Measurements from ENCODE around the gene FRA10AC1. TPM values are rescaled to one million over a fixed set of nuclear protein-coding genes. Genes with fewer than 3 reads are reported as not detected.

The FRA10AC1 gene
- total and polyA plus RNA-seq, 4 donors: 4.3 to 38.9 (median 15.2) TPM

DNA sequence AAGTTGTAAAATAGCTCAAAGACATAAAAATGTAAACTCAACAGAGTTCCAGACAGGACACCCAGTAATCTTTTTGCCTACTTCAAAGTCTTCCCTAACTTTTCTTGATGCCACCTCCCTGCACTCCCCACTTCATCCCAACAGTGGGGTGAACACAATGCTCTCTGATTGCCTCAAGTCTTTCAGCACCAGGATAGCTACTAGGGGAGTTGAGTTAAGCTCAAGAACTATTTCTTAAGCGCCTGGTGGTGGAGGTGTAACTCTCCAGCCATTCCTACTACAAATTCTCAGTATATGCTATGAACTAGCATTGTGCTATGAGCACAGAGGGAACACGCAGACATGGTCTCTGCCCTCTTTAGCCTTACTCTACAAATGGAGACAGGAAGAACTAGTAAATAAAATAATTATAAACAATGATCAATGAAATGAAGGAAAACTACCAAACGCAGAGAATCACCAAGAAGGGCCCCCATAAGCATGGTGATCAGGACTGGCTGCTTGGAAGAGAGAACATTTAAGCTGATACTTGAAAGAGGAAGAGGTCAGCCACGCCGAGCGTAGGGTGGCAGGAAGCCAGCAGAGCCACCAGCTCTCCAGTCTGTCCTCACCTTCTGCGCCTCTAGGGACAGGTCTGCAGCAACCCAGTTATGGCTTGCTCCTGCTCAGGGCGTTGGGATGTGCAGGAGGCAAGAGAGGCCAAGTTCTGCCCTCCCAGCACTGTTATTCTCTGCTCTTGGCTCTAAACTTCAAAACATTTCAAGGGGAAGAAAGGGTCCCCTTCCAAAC is 16.7 kb upstream of the FRA10AC1 start:
- Histone ChIP-seq H3K4me3 (no peak overlapping the region), H3K9ac (ENCODE audit: insufficient read depth in 1 of 2, low read length in 2 of 2) (no peak overlapping the region), H3K27me3 (ENCODE audit: control insufficient read depth in 3 of 3, insufficient read depth in 3 of 3, low read length in 2 of 3) (no peaks in the 10 kb centered on the region), H3K9me3 (ENCODE audit: control insufficient read depth in 4 of 4, insufficient read depth in 3 of 4, low read length in 3 of 4) (peaks cover 0 to 2% (median 1%) of the 10 kb centered on the region in 4 donors), H3K27ac (ENCODE audit: low read depth in 1 of 2, low read length in 1 of 2) (no peak overlapping the region), H3K4me1 (ENCODE audit: control insufficient read depth in 5 of 5, insufficient read depth in 5 of 5, low read length in 5 of 5) (peaks cover 0 to 2% (median 0%) of the 10 kb centered on the region in 5 donors), H3K36me3 (ENCODE audit: control insufficient read depth in 4 of 4, insufficient read depth in 4 of 4, low read length in 4 of 4) (no peaks in the 10 kb centered on the region)
- DNase-seq: no peak
- ATAC-seq (ENCODE audit: insufficient read depth, low FRiP score): no peak
- WGBS, 2 donors: 44 to 46% methylated on average over 8 of the region's 8 CpGs
- TF ChIP-seq, protein P1, sequence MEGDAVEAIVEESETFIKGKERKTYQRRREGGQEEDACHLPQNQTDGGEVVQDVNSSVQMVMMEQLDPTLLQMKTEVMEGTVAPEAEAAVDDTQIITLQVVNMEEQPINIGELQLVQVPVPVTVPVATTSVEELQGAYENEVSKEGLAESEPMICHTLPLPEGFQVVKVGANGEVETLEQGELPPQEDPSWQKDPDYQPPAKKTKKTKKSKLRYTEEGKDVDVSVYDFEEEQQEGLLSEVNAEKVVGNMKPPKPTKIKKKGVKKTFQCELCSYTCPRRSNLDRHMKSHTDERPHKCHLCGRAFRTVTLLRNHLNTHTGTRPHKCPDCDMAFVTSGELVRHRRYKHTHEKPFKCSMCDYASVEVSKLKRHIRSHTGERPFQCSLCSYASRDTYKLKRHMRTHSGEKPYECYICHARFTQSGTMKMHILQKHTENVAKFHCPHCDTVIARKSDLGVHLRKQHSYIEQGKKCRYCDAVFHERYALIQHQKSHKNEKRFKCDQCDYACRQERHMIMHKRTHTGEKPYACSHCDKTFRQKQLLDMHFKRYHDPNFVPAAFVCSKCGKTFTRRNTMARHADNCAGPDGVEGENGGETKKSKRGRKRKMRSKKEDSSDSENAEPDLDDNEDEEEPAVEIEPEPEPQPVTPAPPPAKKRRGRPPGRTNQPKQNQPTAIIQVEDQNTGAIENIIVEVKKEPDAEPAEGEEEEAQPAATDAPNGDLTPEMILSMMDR (IDR thresholded peaks at IDR 0.05; ENCODE audit: control extremely low read depth, extremely low read depth): no peak

DNA sequence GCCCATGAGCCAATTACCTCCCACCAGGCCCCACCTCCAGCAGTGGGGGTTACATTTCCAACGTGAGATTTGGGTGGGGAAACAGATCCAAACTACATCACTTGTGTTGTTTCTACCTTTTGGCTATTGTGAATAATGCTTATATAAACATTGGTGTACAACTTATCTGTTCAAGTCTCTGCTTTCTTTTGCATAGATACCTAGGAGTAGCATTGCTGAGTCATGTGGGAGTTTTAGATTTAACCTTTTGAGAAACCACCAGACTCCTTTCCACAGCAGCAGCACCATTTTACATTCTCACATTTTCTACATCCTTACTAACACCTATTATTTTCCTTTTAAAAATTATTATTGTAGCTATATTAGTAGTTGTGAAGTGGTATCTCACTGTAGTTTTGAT is 14.4 kb upstream of the FRA10AC1 start:
- no peak overlapping the region for H3K27ac ChIP-seq (ENCODE audit: low read depth in 1 of 2, low read length in 1 of 2)
- H3K9me3 ChIP-seq (ENCODE audit: control insufficient read depth in 4 of 4, insufficient read depth in 3 of 4, low read length in 3 of 4): peaks cover 0 to 2% (median 1%) of the 10 kb centered on the region in 4 donors
- H3K27me3 ChIP-seq (ENCODE audit: control insufficient read depth in 3 of 3, insufficient read depth in 3 of 3, low read length in 2 of 3): no peaks in the 10 kb centered on the region
- peaks cover 0 to 2% (median 0%) of the 10 kb centered on the region in 5 donors for H3K4me1 ChIP-seq (ENCODE audit: control insufficient read depth in 5 of 5, insufficient read depth in 5 of 5, low read length in 5 of 5)
- no peak overlapping the region for H3K4me3 ChIP-seq
- no peaks in the 10 kb centered on the region for H3K36me3 ChIP-seq (ENCODE audit: control insufficient read depth in 4 of 4, insufficient read depth in 4 of 4, low read length in 4 of 4)
- TF ChIP-seq, protein P1 (IDR thresholded peaks at IDR 0.05; ENCODE audit: control extremely low read depth, extremely low read depth): no peak
- no peak for DNase-seq
- 53 to 61% methylated on average over 1 of the region's 1 CpG for WGBS, 2 donors
- ATAC-seq (ENCODE audit: insufficient read depth, low FRiP score): no peak
- H3K9ac ChIP-seq (ENCODE audit: insufficient read depth in 1 of 2, low read length in 2 of 2): no peak overlapping the region

DNA sequence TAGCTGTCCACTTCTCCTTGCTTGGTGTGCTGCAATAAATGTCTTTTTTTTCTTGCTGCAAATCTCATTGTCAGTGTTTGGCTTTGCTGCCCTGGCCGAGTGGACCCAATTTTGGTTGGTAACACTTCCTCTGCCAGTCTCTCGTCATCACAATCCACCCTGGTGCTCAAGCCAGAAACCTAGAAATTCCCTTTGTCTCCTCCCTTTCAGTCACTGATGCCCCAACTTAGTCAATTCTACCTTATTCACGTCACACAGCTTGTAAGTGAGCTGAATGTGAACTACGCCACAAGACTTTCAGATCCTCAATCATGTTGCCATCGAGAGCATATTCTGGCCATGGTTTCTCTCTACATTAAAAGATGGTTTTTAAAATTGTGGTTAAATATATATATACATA is 13.0 kb upstream of the FRA10AC1 start:
- peaks cover 0 to 2% (median 0%) of the 10 kb centered on the region in 5 donors for H3K4me1 ChIP-seq (ENCODE audit: control insufficient read depth in 5 of 5, insufficient read depth in 5 of 5, low read length in 5 of 5)
- H3K27me3 ChIP-seq (ENCODE audit: control insufficient read depth in 3 of 3, insufficient read depth in 3 of 3, low read length in 2 of 3): no peaks in the 10 kb centered on the region
- no peak overlapping the region for H3K4me3 ChIP-seq
- H3K27ac ChIP-seq (ENCODE audit: low read depth in 1 of 2, low read length in 1 of 2): no peak overlapping the region
- no peak for ATAC-seq (ENCODE audit: insufficient read depth, low FRiP score)
- H3K9me3 ChIP-seq (ENCODE audit: control insufficient read depth in 4 of 4, insufficient read depth in 3 of 4, low read length in 3 of 4): peaks cover 0 to 2% (median 0%) of the 10 kb centered on the region in 4 donors
- no peak overlapping the region for H3K9ac ChIP-seq (ENCODE audit: insufficient read depth in 1 of 2, low read length in 2 of 2)
- 76 to 84% methylated on average over 5 of the region's 5 CpGs for WGBS, 2 donors
- no peak for DNase-seq
- TF ChIP-seq, protein P1 (IDR thresholded peaks at IDR 0.05; ENCODE audit: control extremely low read depth, extremely low read depth): no peak
- H3K36me3 ChIP-seq (ENCODE audit: control insufficient read depth in 4 of 4, insufficient read depth in 4 of 4, low read length in 4 of 4): no peaks in the 10 kb centered on the region

All from lung (tissue), 12 donors.